A673 (cell line): ENCODE results near the gene TNS3. TPM values are rescaled to one million over a fixed set of nuclear protein-coding genes. Genes with fewer than 3 reads are reported as not detected.

ENCODE experiments used
- BruUV-seq: library from RNA; stranded (reverse); fragments of 400-500 nt; replicated peaks from 2 replicates; lab custom pipeline; 2021; lab: Mats Ljungman, UMichigan
- CTCF ChIA-PET: fragments of 300-600 bp; sonication (Branson Sonifier 250); formaldehyde crosslinking; loops from one replicate; lab custom pipeline; 2022; ENCODE audit warnings: antibody characterized with exemption; lab: Charles Lee
- POLR2A ChIA-PET: fragments of 300-600 bp; sonication (Branson Sonifier 250); formaldehyde crosslinking; loops from one replicate; lab custom pipeline; 2022; ENCODE audit warnings: antibody characterized with exemption; ENCODE audit not compliant: low non-redundant PET; lab: Charles Lee
- DNase-seq: peaks from one replicate; pipeline ENCODE4 v3.0.0-alpha.2; 2015; ENCODE audit warnings: low spot score
- H3K27ac ChIP-seq: fragments of 200-600 bp; sonication (generic); 2 replicates; pipeline ENCODE4 v1.5.1; 2016; ENCODE audit warnings: mixed run types, low read depth, mild to moderate bottlenecking, mixed read lengths, antibody characterized with exemption, low read length; ENCODE audit not compliant: poor library complexity, severe bottlenecking
- H3K27me3 ChIP-seq: fragments of 200-600 bp; sonication (generic); replicated peaks from 2 replicates; pipeline ENCODE4 v1.6.1; 2017; ENCODE audit warnings: mixed run types, low read depth, mild to moderate bottlenecking, mixed read lengths, antibody characterized with exemption, low read length; ENCODE audit not compliant: insufficient read depth, poor library complexity
- H3K36me3 ChIP-seq: fragments of 200-600 bp; sonication (generic); 2 replicates; pipeline ENCODE4 v1.6.1; 2016; ENCODE audit warnings: mixed run types, mild to moderate bottlenecking, mixed read lengths, antibody characterized with exemption, low read length; ENCODE audit not compliant: insufficient read depth, poor library complexity, severe bottlenecking
- H3K4me1 ChIP-seq: fragments of 200-600 bp; sonication (generic); 2 replicates; pipeline ENCODE4 v1.6.1; 2017; ENCODE audit warnings: mixed run types, mild to moderate bottlenecking, mixed read lengths, antibody characterized with exemption, low read length; ENCODE audit not compliant: insufficient read depth, poor library complexity, severe bottlenecking
- H3K4me3 ChIP-seq: fragments of 200-600 bp; sonication (generic); 2 replicates; pipeline ENCODE4 v1.5.1; 2016; ENCODE audit warnings: low read depth, mixed run types, mild to moderate bottlenecking, mixed read lengths, low read length; ENCODE audit not compliant: poor library complexity, severe bottlenecking
- H3K9me3 ChIP-seq: fragments of 200-600 bp; sonication (generic); 2 replicates; pipeline ENCODE4 v1.6.1; 2016; ENCODE audit warnings: mixed run types, low read depth, mild to moderate bottlenecking, mixed read lengths, antibody characterized with exemption, low read length; ENCODE audit not compliant: poor library complexity, severe bottlenecking
- EZH2 ChIP-seq: fragments of 200-600 bp; sonication (generic); IDR thresholded peaks from 2 replicates; pipeline ENCODE4 v1.6.1; 2017; ENCODE audit warnings: borderline replicate concordance, low read depth, mild to moderate bottlenecking, mixed read lengths, antibody characterized with exemption, low read length; ENCODE audit not compliant: poor library complexity, severe bottlenecking
- intact Hi-C: fragments of 100-400 bp; cut with micrococcal nuclease; formaldehyde crosslinking; loops from one replicate; pipeline ENCODE4 v1.10.0; 2022; ENCODE audit not compliant: unreplicated experiment
- total RNA-seq: library from RNA; stranded (reverse); gene quantifications from 2 replicates; pipeline ENCODE4 v1.2.3, GENCODE V29; 2021
- TF ChIP-seq, protein P1 (sequence below): fragments of 300-800, 200-600 bp; sonication (generic); conservative IDR thresholded peaks from 2 replicates; pipeline ENCODE4 v1.5.1; 2017; ENCODE audit warnings: low read depth, mild to moderate bottlenecking, antibody characterized with exemption, low read length, moderate library complexity, mixed read lengths

The TNS3 gene
- total RNA-seq, 1 experiment from 2014 or later: not detected

DNA sequence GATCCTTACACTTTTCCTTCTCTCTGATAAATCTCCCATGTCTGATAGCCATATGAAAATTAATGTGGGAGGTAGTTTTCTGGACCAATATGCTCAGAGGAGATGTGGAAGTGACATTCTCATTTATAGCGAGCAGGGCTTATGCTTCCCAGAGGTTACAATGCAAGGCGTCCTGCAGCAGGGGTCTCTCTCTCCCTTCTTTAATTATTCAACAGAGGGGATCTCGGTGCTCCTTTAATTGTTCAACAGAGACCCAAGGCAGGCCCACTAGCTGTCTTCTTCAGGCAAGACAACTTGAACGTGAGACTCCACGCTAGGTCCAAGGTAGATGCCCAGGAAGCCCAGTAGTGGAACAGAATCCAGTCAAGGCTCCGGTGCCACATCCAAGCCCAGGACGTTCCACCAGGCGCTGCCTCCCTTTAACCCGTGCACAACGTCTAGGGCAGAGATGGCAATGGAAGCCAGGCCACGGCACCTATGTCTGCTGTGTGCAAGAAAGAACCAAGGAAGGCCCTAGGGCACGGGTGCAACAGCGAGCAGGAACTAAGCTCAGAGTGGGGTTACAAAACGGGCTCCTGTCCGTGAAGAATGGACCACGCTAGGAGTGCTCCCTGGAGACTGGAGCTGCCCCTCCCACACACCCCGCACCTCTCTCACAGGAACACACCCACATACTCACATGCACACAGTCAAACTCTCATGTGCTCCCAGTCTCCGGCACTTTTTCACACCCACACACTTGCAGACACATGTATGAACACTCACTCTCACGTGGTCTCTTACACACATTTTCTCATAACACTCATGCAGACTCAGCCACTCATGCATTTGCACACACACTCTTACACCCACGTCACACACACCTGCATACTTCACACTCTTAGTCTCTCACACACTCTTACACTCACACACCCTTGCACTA lies 230.4 kb downstream of the TNS3 start:
- no TSS peak for BruUV-seq
- no peaks in the 10 kb centered on the region for H3K27me3 ChIP-seq
- TF ChIP-seq, protein P1, sequence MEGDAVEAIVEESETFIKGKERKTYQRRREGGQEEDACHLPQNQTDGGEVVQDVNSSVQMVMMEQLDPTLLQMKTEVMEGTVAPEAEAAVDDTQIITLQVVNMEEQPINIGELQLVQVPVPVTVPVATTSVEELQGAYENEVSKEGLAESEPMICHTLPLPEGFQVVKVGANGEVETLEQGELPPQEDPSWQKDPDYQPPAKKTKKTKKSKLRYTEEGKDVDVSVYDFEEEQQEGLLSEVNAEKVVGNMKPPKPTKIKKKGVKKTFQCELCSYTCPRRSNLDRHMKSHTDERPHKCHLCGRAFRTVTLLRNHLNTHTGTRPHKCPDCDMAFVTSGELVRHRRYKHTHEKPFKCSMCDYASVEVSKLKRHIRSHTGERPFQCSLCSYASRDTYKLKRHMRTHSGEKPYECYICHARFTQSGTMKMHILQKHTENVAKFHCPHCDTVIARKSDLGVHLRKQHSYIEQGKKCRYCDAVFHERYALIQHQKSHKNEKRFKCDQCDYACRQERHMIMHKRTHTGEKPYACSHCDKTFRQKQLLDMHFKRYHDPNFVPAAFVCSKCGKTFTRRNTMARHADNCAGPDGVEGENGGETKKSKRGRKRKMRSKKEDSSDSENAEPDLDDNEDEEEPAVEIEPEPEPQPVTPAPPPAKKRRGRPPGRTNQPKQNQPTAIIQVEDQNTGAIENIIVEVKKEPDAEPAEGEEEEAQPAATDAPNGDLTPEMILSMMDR: no peak
- no peak for TF ChIP-seq EZH2
- H3K4me1 ChIP-seq: no peaks in the 10 kb centered on the region
- no peak overlapping the region for H3K27ac ChIP-seq
- no peak for DNase-seq
- no peaks in the 10 kb centered on the region for H3K9me3 ChIP-seq
- intact Hi-C loops: no loop called here
- ChIA-PET POLR2A (no interaction called here), CTCF (no interaction called here)
- H3K36me3 ChIP-seq: no peaks in the 10 kb centered on the region
- H3K4me3 ChIP-seq: no peak overlapping the region

DNA sequence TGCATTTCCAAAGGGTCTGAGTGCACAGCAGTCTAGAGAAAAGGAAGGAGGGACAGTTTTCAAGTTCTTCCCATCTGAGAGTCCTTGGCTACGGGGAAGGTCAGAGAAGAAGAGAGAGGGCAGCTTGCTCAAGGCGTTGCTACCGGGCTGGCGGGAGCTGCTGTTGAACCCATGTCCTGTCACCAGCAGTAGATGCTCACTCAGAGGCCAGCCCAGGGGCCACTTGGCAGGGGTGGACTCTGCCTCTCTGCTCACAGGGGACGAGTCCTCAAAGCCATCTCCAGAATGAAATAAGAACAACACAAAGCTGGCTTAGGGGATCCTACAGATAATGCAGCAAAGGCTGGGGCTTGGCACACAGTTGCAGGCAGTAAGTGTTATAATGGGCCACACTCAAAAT lies 231.5 kb downstream of the TNS3 start:
- POLR2A ChIA-PET: no interaction called here
- Histone ChIP-seq H3K9me3 (no peaks in the 10 kb centered on the region), H3K4me3 (no peak overlapping the region), H3K36me3 (no peaks in the 10 kb centered on the region), H3K27me3 (no peaks in the 10 kb centered on the region), H3K4me1 (no peaks in the 10 kb centered on the region), H3K27ac (no peak overlapping the region)
- CTCF ChIA-PET: no interaction called here
- no peak for DNase-seq
- TF ChIP-seq, protein P1: no peak
- TF ChIP-seq EZH2: no peak
- intact Hi-C loops: no loop called here
- no TSS peak for BruUV-seq

DNA sequence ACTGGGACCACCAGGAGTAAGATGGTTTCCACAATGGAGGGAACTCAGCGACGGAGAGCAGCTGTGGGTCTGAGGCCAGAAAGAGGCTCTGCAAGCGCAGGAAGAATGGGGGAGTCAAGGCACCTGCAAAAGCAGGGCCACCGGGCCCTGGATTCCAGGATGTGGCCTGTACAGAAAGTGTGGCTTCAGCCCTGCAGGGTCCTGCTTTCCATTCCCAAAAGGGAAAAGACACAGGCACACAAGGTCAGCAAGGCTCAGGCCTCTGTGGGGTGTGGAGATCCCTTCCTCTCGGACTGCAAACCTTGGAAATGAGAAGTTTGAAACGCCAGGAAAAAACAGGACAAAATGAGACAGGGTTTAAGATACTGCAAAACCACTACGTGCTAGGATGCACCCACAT lies 232.5 kb downstream of the TNS3 start:
- no peak overlapping the region for H3K27ac ChIP-seq
- intact Hi-C loops: no loop called here
- BruUV-seq: no TSS peak

More for the DNA sequence above, 232.5 kb downstream of the TNS3 start:
- H3K9me3 ChIP-seq: no peaks in the 10 kb centered on the region
- POLR2A ChIA-PET: no interaction called here
- no peaks in the 10 kb centered on the region for H3K27me3 ChIP-seq
- H3K4me1 ChIP-seq: no peaks in the 10 kb centered on the region
- no peak for DNase-seq
- H3K4me3 ChIP-seq: no peak overlapping the region
- CTCF ChIA-PET: no interaction called here
- H3K36me3 ChIP-seq: no peaks in the 10 kb centered on the region
- no peak for TF ChIP-seq EZH2
- TF ChIP-seq, protein P1: no peak
